ENCODE measurements around the gene GRAMD1B. TPM values are rescaled to one million over a fixed set of nuclear protein-coding genes. Genes with fewer than 3 reads are reported as not detected.

GRAMD1B gene
- total RNA-seq, result 1 to 10 TPM; 4.2 to 7.4 TPM
- polyA plus RNA-seq (ENCODE audit: insufficient read length in 6 of 6), result 1 to 10 TPM; 3.3 to 5.6 (median 4.8) TPM
- long read RNA-seq, donor 1, result 0 reads
- long read RNA-seq, donor 2, result 0 reads
- long read RNA-seq, donor 3, result 0 reads
- long read RNA-seq, donor 4, result 0 reads
- long read RNA-seq, donor 5, result 0 reads
- long read RNA-seq, donor 6, partial matches to known transcripts, result 0 of 1 reads
- long read RNA-seq, donor 6, other reads (novel, unspliced or antisense), result 0 of 1 reads
- long read RNA-seq, donor 7, result 0 reads
- long read RNA-seq, donor 8, partial matches to known transcripts, result 0 of 1 reads
- long read RNA-seq, donor 8, other reads (novel, unspliced or antisense), result 0 of 1 reads
- long read RNA-seq, donor 9, result 0 reads
- long read RNA-seq, donor 10, result 0 reads
- long read RNA-seq, donor 11, partial matches to known transcripts, result 12 of 13 reads
- long read RNA-seq, donor 11, other reads (novel, unspliced or antisense), result 0 of 13 reads
- long read RNA-seq, donor 12, partial matches to known transcripts, result 0 of 1 reads
- long read RNA-seq, donor 12, other reads (novel, unspliced or antisense), result 0 of 1 reads

DNA sequence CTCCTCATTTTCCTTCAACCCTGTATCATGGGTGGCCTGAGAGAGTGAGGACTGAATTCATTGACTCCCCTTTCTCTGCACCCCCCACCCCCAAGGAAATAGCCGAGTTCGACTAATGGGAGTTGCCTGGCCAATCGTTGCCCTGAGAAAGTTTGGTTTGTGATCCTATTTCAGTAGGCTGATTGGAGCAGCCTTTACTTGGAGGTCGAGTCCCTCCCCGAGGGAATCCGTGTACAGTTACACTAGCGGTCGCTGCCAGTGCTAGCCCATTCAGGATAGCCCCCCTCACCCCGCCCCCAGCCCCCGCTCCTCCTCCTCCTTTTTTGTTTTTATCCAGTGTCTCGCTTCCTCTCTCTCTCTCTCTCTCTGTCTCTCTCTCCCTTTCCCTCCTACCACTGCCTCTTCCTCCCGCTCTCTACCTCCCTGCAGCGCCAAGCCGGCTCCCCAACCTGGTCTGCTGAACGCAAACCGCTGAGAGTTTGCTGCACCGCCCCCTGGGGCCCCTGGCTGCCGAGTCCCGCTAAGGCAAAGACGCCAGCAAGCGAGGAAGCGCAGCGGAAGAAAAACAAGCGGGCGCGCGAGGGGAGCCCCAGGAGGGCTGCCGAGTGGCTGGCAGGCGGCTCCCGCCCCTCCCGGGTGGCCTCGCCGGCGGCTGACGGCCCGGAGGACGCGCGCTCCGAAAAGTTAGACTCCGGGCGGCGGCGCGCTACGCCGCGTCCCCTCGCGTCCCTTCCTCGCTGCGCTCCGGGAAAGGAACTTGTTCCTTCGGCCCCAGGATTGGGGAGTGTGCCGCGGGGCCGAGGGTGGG is at the start of gene GRAMD1B:
TSS of gene GRAMD1B (plus strand) at position 357 of the 808 bp plus-strand sequence. CDS start 524 bp downstream, outside the sequence.
- H3K27ac ChIP-seq, result peak within 1 kb of the TSS; percentile 70 to 86
- peaks cover 0 to 29% of the 10 kb centered on the region in 2 donors for H3K4me1 ChIP-seq
- DNase-seq, result peak; percentile 58 to 89 (median 76)
- no peak for TF ChIP-seq CTCF (IDR thresholded peaks at IDR 0.05)
- no peaks in the 10 kb centered on the region for H3K9me3 ChIP-seq
- H3K4me3 ChIP-seq, result peak within 1 kb of the TSS; percentile 49 to 65
- intact Hi-C loops (cut with DNase I), result no loop called here
- peak; percentile 45 for ATAC-seq
- peaks cover 9 to 36% of the 10 kb centered on the region in 2 donors for H3K27me3 ChIP-seq
- H3K36me3 ChIP-seq, result no peaks in the 10 kb centered on the region

- no peak for DNase-seq
- Histone ChIP-seq H3K4me3 (no peak overlapping the region), H3K9me3 (no peaks in the 10 kb centered on the region), H3K27ac (no peak overlapping the region), H3K36me3 (no peaks in the 10 kb centered on the region), H3K27me3 (no peaks in the 10 kb centered on the region), H3K4me1 (no peaks in the 10 kb centered on the region)
- ATAC-seq, result no peak
- intact Hi-C loops (cut with DNase I), result no loop called here
- no peak for TF ChIP-seq CTCF (IDR thresholded peaks at IDR 0.05)
Measured at GRCh38 chr11:123381149-123381548, 48.9 kb upstream of the GRAMD1B start.

GRCh38 chr11:123381817-123382554 is 48.1 kb upstream of the GRAMD1B start:
- Histone ChIP-seq H3K9me3 (no peaks in the 10 kb centered on the region), H3K36me3 (no peaks in the 10 kb centered on the region), H3K4me1 (no peaks in the 10 kb centered on the region), H3K4me3 (no peak overlapping the region), H3K27me3 (no peaks in the 10 kb centered on the region), H3K27ac (no peak overlapping the region)
- DNase-seq (no peak), ATAC-seq (peak; percentile 56)
- no peak for TF ChIP-seq CTCF (IDR thresholded peaks at IDR 0.05)
- intact Hi-C loops (cut with DNase I), result no loop called here

- Histone ChIP-seq H3K36me3 (no peaks in the 10 kb centered on the region), H3K9me3 (no peaks in the 10 kb centered on the region), H3K27ac (no peak overlapping the region), H3K27me3 (no peaks in the 10 kb centered on the region), H3K4me3 (no peak overlapping the region), H3K4me1 (no peaks in the 10 kb centered on the region)
- TF ChIP-seq CTCF (IDR thresholded peaks at IDR 0.05), result no peak
- intact Hi-C loops (cut with DNase I), result no loop called here
- no peak for DNase-seq
- ATAC-seq, result no peak
Measured at GRCh38 chr11:123382555-123383074, 47.5 kb upstream of the GRAMD1B start.

Measured in left lung (tissue), 14 donors.